ENCODE results near the gene PPP2R3B.
"Not testable (repeated sequence)": the region's sequence is repeated elsewhere in the genome, so short reads cannot be mapped to it uniquely, and the experiment has no call there.

Gene PPP2R3B

GRCh38 chrX:336227-336626, 50.5 kb downstream of the PPP2R3B start:
- DNase-seq, result no peak

- no peak for DNase-seq
Measured at GRCh38 chrX:335758-336155, 51.0 kb downstream of the PPP2R3B start.

DNA sequence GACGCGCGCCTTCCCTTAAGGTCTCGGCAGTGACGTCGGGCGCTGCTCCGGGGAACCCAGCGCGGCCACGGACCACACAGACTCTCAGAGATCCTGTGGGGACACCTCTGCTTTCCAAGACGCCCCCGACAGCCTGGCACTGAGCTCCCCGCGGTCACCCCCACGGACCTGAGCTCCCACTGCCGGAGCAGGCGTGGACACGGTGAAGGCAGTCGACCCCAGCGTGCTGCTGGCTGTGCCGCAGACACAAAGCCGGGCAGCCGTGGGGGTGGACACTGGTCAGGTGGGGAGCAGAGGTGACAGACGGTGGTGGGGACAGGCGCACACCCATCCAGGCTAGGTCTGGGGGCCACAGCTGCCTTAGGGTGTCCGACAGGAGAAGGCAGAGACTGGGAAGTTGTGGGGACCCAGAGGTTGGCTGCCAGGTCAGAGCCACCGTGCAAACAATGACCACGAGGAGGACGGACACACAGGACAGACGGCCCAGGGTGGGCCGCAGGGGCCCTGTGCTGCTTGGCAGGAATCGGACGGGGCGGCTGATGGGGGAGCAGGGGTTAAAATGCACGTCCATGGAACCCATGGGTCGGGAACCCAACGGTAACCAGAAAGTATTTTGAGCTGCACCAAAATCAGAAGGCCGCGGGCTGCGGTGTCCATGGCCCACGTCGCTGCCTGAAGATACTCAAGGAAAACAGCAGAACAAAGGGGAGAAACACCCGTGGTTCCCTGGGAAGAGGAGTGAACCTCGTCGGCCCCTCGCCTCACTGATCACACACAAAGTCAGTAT, 51.5 kb downstream of the PPP2R3B start:
- DNase-seq, result no peak

DNA sequence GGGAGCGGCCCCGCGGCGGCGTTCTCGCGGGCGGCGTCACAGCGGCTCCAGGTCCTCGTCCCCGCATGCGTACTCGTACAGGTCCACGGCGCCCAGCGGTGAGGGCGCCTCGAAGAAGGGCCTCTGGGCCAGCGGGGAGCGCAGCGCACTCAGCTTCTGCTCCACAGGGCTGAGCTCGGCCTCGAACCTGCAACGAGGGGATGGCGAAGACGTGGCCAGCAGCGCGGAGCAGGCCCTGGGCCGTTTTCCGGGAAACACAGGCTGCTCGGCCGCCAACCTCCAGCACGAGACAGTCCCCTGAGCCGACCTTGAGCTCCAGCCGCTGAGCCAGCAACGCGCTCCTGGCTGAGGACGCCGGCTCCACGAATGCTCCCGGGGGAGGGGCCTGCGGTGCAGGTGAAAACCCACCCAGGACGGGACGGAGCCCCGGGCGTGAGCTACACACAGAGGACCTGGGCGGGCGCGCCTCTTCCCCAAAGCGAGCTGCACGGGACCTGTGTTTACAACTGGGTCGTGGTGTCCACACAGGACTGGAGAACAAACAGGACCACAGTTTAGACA, 52.3 kb downstream of the PPP2R3B start:
- no peak for DNase-seq

GRCh38 chrX:333611-334311, 52.9 kb downstream of the PPP2R3B start:
- DNase-seq, result no peak

DNA sequence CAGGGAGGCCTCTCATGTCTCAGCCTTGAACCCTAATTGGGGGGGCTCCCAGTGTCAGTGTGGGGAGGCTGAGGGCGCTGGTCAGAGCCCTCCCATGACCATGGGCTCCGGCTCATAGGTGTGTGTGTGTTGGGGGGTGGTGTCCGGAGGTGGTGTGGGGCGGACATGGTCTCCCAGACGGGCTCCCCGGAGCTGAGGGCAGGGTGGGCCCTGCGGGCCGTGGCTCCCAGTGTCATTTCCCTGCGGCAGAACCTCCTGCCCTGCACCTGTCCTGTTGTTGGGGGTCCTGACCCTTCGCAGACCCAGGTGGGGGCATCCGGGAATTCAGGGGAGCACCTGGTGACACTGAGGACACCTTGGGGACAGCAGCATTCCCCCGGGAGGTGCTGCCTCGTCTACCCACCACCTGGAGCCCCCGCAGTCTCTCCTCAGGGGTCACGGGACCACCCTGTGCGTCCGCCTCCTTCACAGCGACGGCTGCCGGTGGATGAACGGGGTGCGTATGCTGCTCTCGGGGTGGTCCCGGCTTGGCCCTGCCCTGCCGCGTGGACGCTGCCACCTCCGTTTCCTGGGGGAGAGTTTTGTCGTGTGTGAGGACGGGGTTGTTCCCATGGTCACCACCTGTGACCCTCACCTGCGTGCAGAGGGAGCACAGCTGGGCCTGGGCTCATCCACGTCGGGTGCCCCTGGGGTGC, 53.6 kb downstream of the PPP2R3B start:
- no peak for DNase-seq

DNA sequence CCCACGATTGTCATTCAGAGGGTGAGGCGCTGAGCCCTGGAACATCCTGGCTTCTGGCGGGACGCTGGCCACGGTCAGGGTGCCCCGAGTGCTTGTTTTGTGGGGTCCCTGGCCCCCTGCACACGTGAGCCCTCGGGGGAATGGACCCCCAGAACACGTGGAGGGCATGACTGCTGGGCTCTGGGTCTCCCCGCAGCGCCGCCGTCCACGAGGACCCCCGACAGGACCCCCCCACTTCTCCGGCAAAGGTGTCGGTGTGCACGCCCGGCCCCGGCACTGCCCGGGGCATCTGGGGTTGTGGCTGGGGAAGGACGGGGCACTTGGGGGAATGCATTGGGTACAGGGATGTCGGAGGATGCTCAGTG, 54.2 kb downstream of the PPP2R3B start:
- no peak for DNase-seq

GRCh38 chrX:331825-332495, 54.7 kb downstream of the PPP2R3B start:
- DNase-seq, result no peak

DNA sequence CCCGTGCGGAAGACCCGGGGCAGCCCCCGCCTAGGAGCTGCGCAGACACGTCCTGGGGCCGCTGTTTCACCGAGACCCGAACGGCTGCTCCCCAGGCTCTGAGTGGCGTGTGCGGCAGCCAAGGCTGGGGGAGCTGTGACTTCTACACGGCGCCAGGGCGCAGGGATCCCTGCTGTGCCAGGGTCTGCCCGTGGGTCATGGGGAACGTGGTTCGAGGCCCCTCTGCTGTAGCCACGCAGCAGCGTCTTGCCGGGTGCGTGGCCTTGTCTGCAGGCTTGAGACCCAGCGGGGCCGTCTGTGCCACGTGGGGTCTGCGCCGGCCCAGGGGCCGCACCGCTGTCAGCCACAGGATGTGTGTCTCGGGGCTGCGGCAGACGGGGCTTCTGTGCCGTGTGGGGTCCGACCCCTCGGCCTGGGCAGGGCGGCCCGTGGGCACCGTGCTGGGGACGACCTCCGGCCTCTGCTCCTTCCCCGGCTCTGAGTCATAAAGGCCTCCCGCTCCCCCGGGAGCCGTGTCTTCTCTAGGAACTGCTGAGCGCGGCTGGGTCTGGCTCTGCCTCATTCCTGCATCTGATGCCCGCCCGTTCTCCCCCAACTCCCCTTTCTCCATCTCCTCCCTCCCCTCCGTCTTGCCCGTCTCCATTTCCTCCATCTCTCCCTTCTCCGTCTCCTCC, 55.4 kb downstream of the PPP2R3B start:
- DNase-seq, result no peak

- no peak for DNase-seq
Measured at GRCh38 chrX:330726-331150, 56.0 kb downstream of the PPP2R3B start.

GRCh38 chrX:330141-330725, 56.5 kb downstream of the PPP2R3B start:
- not testable (repeated sequence) for DNase-seq

DNA sequence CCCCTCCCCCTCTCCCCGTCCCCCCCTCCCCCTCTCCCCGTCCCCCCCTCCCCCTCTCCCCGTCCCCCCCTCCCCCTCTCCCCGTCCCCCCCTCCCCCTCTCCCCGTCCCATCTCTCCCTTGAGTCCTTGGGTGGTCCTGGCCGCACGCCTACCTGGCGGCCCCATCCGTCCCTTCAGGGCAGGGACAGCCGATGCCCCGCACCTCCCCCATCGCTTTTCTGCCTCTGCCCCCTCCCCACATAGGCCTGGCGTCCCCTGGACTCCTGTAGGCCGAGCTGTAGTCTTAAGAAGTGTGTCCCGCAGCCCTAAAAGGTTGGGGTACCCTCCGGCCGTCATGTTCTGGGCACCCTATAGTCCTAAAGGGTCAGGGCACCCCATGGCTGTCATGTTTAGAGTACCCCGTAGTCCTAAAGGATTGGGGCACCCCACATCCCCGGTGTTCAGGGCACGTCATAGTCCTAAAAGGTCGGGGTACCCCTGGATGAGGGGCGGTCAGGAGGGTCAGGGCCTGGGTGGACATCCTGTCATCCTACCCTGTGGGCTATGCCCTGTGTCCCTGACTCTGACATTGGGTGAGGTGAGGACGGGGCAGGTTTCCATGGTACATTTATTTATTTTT, 57.3 kb downstream of the PPP2R3B start:
- no peak for DNase-seq

DNA sequence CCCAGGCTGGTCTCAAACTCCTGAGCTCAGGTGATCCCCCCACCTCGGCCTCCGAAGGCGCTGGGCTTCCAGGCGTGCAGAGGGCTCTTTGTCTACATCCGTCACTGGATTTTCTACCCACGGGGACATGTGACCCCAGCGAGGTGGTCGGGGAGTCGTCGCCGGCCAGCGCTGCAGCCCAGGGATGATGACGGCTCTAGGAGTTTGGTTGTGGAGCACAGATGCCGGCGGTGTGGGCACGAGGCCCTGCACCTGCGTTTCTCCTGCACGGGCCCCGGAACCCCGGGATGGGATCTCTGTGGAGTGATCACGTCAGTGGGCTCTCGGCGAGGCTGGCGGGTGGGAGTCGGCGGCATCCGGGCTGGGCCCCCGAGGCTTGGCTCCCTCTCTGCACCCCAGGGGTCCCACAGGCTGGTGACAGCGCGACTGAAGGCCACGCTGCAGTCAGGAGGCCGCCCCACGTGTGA, 59.0 kb downstream of the PPP2R3B start:
- DNase-seq, result no peak

- not testable (repeated sequence) for DNase-seq
Measured at GRCh38 chrX:324664-325063, 62.0 kb downstream of the PPP2R3B start.

DNA sequence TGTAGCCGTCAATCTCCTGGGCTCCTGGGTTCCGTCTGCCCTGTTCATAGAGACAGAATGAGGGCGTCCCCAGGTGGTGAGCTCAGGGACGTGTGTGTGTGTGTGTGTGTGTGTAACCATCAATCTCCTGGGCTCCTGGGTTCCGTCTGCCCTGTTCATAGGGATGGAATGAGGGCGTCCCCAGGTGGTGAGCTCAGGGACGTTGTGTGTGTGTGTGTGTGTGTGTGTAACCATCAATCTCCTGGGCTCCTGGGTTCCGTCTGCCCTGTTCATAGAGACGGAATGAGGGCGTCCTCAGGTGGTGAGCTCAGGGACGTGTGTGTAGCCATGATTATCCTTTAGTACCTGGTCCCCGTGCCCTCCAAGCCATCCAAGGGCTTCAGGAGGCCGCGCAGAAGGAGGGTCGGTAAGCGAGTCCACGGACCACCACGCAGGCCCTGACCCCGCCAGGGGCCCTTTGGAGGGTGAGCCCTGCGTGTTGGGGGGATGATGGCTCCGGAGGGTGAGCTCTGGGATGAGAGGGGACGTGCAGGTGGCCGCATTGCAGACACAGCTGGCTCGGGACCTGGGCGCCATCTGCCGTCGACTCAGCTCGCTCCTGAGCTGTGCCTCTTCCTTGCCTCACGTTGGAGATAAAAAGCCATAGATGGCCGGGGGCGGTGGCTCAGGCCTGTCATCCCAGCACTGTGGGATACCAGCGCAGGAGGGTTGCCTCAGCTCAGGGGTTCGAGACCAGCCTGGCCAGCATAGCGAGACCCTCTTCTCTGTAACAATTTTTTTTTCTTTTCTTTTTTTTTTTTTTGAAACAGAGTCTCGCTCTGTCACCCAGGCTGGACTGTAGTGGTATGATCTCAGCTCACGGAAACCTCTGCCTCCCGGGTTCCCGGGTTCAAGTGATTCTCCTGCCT, 62.7 kb downstream of the PPP2R3B start:
- DNase-seq, result no peak

GRCh38 chrX:320126-320783, 66.5 kb downstream of the PPP2R3B start:
- no peak for DNase-seq

DNA sequence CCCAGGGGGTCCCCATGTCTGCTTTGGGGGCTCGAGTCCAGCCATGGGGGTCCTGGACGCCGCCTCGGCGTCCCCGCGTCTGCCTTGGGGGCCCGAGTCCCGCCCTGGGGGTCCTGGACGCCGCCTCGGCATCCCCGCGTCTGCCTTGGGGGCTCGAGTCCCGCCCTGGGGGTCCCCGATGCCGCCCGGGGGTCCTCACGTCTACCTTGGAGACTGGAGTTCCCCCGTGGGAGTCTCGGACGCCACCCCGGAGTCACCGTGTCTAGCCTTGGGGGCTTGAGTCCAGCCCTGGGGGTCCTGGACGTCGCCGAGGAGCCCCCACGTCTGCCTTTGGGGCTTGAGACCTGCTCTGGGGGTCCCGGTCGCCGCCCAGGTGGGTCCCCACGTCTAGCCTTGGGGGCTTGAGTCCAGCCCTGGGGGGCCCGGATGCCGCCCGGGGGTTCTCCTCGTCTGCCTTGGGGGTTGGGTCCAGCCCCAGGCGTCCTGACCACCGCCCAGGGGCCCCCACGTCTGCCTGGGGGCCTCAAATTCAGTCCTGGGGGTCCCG, 67.1 kb downstream of the PPP2R3B start:
- DNase-seq, result no peak

DNA sequence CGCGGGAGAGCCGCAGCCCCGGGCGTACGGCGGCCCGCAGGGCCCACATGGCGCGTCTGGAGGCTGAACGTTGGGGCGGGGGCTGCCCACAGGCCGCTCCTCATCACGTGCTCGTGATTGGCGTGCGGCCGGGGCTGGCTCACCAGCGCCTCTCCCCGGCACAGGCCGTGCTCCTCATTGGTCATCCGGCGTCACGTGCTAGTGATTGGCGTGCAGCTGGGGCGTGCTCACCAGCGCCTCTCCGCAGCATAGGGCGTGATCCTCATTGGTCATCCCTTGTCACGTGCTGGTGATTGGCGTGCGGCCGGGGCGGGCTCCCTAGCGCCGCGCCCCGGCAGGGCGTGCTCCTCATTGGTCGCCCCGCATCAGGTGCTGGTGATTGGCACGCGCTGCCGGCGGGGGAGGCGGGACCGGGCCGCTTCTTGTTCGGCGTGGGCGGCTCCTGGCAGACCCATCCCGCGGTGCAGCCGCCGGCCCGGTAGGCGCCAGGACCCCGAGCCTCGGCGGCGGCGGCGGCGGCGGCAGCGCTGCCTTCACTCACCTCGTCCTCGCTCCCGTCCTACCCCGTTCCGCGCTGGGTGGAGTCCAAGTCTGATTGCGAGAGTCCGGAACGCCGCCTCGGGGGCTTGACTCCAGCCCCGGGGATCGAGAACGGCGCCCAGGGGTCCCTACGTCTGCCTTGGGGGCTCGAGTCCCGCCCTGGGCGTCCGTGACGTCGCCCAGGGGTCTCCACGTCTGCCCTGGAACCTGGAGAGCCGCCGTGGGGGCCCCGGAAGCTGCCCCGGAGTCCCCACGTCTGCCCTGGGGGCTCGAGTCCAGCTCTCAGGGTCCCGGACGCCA, 67.7 kb downstream of the PPP2R3B start, which contains the start of gene GTPBP6:
Gene GTPBP6, minus strand, starts transcription at position 58 of the 840 bp plus-strand sequence. Its CDS starts 9 bp downstream, at position 49.
- DNase-seq, result no peak

Measured in GF-D8 (cell line).